GM19025 (cell line): ENCODE measurements around the gene ULK2.
"Not testable (repeated sequence)": the region's sequence is repeated elsewhere in the genome, so short reads cannot be mapped to it uniquely, and the experiment has no call there.

ENCODE experiments used
- ATAC-seq: cut with Tn5 transposase; IDR thresholded peaks from one replicate; pipeline ENCODE4 v1.9.1; 2021; ENCODE audit warnings: mild to moderate bottlenecking, low read depth, moderate library complexity; ENCODE audit not compliant: unreplicated experiment

ULK2 gene

DNA sequence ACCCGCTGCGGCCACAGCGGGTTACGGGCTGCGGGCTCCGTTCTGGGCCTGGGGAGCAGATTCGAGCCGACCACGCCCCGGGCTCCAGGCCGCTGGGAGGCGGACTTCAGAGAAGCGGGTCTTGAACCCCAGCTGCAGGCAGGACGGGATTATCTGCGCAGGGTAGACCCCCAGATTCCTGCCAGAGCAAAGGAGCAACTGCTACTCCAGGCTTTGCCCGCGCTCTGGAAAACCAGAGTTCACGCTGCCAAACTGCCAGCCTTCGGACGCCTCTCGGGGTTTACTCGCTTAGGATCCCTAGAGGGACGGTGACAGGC lies 301 bp upstream of the ULK2 start:
- ATAC-seq, result no peak

DNA sequence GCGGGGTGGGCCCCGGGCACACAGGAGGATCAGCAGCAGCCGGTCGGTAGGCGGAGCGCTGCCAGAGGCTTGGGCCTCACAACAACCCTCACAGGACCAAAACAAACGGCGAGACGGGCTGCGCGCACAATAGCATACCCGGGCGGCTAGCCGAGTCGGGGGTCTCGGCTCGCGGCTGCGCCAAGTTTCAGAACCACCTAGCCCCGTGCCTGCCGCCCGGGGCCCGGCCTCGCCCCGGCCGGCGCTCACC lies 732 bp downstream of the ULK2 start:
- ATAC-seq, result peak; percentile 42

DNA sequence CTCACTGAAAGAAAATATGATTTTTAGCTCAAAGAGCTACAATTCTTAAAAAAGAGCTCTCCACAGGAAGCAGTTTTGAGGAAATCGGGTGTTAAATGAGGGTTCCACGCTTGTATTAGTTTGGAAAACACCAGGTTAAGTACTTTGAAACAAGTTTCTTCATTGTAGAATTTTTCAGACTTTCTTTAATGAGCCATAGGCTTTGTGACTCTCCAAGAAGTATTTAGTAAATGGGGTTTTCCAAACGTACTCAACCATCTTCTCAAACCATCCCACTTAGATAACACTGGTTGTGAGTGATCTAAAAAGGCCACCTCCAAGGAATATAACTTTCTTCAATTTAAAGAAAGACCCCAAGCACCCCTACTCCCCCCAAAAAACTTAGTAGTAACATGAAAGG lies 2.7 kb downstream of the ULK2 start:
- no peak for ATAC-seq

DNA sequence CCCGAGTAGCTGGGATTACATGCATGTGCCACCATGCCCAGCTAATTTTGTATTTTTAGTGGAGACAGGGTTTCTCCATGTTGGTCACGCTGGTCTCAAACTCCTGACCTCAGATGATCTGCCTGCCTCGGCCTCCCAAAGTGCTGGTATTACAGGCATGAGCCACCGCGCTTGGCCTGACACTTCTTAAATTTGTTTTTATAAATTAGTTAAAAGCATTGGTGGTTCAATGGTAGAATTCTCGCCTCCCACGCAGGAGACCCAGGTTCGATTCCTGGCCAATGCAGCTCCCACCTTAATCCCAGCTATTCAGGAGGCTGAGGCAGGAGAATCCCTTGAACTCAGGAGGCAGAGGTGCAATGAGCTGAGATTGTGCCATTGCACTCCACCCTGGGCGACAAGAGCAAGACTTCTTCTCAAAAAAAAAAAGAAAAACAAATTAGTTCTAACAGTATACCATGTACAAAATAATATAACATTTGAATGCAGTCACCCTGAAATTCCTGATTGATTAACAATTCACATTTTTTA lies 7.0 kb downstream of the ULK2 start:
- not testable (repeated sequence) for ATAC-seq

DNA sequence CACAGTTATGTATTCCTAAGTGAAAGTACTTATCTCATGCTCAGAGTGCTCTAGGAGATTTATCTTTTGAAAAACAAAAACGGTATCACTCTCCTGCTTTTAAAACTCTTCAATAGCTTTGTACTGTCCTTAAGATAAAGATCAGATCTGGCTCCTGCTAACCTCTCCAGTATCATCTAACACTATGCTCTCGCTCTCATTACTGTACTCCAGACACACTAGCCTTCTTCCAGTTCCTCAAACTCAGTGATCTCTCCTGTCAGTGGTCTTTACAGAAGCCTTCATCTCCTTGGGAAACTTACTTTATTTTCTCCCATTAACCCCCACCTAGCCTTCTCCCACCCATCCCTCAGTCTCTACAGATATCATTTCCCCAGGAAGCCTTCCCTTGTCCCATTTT lies 10.1 kb downstream of the ULK2 start:
- no peak for ATAC-seq

DNA sequence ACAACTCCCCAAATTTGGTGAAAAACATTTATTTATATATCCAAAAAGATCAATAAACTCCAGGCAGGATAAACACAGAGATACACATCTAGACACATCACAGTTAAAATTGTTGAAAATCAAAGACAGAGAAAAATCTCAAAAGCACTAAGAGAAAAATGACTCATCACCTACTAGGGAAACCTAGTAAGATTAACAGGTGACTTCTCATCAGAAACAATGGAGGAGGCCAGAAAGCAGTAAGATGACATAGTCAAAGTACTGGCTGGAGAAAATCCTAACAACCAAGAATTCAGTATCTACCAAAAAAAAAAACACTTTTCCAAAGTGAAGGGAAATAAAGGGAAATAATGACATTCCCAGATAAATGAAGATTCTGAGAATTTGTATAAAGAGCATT lies 33.8 kb downstream of the ULK2 start:
- no peak for ATAC-seq

DNA sequence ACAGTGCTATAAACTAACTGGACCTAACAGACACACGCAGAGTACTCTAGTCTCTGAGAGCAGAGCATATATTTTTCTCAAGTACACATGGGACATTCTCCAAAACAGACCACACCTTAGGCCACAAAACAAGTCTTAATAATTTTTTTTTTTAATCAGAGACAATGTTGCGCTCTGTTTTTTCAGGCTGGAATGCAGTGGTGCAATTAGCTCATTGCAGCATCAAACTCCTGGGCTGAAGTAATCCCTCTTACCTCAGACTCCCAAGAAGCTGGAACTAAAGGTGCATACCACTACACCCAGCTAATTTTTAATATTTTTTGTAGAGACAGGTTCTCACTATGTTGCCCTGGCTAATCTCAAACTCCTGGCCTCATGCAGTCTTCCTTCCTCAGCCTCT lies 37.7 kb downstream of the ULK2 start:
- no peak for ATAC-seq

DNA sequence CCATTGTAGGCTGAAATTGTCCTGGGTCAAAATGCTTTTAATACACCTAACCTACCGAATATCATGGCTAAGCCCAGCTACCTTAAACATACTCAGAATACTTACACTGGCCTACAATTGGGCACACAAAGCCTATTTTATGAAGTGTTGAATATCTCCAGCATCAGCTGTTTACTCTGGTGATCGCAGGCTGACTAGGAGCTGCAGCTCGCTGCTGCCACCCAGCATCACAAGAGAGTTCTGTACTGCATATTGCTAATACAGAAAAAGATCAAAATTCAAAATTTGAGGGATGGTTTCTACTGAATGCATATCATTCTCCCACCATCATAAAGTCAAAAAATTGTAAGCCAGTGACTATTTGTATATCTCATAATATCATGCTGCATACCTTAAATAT lies 55.3 kb downstream of the ULK2 start:
- no peak for ATAC-seq

DNA sequence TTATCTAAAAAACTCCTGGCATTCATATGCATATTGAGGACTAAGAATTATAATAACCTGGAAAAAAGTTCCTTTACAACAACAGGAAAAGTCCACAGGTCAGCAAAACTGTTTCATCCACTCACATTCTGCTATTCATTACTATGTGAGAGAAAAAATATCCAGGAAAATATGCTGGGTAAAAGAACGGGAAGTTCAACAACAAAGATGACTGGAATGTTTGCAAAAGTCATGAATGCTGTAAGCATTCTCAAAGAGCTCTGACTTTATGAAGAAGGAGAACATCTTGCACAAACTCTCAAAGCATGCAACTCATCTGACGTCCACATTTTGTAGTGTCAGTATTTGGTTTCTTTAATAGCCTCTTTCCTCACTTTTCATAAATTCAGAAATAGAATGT lies 62.7 kb downstream of the ULK2 start:
- no peak for ATAC-seq

DNA sequence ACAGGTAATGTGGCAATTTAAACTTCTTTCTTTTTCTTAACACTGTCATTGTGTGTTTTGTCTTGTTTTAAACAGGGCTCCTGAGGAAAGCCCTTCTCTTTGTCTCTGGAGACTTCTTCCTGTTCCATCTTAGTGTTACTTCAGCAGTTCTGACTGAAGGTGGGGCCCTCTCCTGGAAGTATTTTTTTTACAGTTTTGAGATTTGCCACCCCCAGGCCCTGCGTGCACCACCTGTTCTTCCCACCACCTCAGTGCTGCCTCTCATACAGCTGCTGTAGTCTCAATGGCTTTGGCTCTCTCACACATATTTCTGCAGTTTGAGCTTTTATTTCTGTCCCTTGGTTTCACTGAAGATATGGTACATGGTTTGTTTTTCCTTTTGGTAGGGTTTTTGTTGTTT lies 67.2 kb downstream of the ULK2 start:
- ATAC-seq, result no peak

DNA sequence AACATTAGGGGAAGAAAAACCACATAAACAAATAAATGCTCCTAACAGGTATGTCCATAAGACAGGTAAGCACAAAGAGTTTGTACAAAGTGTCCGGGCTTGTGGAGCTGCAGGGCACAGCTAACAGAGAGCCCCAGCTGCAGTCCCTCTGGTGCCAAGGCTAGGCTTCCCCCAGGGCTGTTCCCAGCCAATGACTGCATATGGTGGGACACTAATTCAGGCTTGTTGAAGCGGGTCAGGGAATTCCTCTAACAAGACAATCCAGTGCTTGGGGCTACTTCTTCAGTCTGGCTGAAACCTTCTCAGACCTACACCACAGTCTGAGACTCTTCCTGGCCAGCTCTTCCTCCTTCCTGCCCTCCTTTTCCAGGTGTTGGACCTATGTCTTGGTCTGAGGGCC lies 67.9 kb downstream of the ULK2 start:
- no peak for ATAC-seq

DNA sequence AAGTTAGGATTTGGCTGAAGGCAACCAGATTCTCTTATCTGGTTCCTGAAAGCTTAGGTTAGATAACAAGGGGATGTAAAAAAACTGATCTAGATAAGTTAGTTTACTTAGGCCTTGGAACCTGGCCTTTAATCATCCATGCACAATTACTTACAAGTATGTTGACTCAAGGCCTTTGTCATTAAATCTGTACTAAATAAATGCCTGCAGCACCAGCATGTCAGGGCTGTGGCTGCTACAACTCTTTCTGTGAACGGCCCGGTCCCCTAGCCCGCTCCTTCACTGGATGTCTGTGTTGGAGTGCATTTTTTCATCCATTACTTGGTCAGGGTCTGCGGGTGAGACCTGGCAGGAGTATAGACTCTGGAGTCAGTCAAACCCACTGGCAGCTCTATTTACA lies 71.3 kb downstream of the ULK2 start:
- no peak for ATAC-seq

DNA sequence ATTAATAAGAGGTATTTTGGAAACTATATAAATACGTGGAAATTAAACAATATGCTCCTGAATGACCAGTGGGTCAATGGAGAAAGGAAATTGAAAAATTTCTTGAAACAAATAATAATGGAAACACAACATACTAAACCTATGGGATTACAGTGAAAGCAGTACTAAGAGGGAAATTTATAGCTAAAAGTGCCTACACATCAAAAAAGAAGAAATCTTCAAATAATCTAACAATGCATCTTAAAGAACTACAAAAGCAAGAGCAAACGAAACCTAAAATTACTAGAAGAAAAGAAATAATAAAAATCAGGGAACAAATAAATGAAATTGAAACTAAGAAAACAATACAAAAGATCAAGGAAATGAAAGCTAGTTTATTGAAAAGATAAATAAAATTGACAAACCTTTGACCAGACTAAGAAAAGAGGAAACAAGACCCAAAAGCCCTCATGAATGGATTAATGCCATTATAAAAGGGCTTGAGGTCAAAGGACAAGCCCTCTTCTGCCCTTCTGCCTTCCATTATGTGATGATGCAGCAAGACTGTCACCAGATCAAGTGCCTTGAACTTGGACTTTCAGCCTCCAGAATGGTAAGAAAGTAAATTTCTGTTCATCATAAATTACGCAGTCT lies 75.7 kb downstream of the ULK2 start:
- ATAC-seq, result no peak

DNA sequence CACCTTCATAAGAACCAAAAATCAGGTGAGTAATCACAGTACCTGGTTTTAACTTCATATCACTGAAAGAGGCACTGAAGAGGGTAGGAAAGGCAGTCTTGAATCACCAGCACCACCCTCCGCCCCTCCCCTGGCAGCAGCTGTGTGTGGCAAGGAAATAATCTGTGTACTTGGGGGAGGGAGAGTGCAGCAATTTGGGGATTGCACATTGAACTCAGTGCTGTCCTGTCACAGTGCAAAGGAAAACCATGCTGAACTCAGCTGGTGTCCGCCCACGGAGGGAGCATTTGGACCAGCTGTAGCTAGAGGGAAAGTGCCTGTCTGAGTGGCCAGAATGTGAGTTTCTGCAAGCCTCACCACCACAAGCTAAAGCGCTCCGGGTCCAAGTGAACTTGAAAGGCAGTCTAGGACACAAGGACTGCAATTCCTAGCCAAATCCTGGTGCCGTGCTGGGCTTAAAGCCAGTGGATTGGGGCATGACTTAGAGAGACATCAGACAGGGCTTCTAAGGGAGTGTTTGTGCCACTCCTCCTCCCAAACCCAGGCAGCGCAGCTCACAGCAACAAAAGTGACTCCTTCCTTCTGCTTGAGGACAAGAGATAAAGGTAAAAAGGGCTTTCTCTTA lies 79.9 kb downstream of the ULK2 start:
- ATAC-seq, result no peak

DNA sequence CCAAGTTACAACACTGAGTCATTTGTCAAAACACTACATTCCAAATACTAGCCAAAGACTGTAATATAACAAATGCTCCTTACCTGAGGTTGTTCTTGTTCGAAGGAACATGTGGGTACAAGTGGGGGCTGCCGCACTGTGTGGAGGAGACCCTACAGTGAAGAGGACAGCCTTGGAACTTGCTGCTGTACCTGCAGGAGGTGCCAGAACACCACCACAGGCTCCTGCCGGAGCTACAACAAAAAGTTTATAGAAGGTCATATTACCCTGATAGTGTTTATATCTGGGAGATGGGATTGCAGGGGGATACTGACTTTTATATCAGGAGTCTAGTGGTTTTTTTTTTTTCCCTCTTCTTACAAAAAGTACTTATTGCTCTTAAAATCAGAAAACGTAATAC lies 81.9 kb downstream of the ULK2 start:
- ATAC-seq, result no peak

DNA sequence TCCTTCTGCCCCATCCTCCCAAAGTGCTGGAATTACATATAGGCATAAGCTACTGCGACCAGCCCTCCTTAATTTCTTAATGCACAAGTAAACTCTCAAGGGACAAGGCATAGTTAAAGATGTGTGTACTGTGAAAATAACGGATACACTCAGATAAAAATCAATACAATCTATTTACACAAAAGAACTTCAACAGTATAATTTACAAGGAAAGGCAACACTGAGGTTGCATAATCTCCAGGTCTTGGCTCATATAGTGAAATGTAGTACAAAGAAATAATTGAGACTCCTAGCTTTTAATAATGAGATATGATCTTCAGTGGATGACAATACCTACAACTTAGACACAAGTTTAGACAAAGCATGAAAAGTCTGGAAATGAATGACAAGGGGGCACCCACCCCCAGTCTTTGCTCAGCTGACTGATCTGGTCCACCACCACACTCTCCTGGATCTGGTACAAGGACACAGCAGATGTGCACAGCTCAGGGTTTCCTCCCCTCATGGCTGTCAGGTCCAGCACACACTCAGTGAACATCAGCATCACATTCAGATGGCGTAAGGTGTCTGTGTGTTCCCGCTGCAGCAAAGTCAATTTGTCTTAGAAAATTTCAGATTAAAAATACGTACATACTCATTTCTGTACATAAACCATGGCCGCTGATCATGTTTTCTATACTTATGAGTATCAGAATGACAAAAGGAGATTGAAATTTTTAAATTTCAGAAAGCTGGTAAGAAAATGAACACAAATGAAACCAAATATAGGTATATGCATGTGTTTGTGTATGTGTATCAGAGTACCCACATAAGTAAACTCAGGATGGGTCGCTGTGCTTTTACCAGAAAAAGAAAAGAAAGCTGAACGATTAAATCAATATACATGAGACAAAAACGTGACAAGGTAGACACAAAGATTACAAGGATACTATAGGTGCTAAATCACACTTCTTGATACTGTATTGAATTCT lies 86.0 kb downstream of the ULK2 start:
- no peak for ATAC-seq

DNA sequence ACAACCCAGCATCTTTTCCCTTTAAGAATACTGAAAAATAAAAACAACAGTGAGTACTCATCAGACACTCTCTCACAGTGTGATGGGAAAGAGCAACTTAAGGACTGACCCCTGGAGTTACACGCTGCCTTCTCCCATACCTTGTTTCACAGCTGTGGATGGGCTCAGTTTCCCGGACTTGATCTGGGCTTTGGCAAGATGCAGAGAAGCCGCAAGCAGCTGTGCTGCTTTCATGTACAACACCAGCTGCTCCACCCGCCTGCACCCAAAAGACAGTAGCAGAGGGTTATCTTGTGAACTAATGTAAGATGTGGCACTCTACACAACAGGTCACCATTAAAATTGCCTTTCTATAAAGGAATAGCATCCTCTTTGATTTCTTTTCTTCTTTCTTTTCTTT lies 86.9 kb downstream of the ULK2 start:
- no peak for ATAC-seq

DNA sequence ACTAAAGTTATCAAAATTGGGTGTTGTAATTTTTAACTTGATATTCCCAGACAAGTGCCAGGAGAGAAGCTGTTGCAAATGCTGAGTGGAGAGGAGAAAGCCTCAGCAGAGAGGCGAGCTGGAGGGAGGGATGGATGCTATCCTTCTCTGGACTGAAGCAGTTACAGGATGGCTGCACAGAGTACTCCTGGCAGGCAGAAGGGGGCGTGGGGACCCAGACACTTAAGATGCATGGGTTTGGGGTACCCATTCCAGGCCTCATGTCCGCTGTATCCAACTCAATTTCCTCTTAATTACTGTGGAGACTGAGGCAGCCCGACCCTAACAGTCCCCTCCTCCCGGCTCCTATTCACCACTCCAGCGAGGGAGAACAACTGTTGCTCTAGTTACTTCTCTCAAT lies 94.2 kb downstream of the ULK2 start:
- no peak for ATAC-seq

DNA sequence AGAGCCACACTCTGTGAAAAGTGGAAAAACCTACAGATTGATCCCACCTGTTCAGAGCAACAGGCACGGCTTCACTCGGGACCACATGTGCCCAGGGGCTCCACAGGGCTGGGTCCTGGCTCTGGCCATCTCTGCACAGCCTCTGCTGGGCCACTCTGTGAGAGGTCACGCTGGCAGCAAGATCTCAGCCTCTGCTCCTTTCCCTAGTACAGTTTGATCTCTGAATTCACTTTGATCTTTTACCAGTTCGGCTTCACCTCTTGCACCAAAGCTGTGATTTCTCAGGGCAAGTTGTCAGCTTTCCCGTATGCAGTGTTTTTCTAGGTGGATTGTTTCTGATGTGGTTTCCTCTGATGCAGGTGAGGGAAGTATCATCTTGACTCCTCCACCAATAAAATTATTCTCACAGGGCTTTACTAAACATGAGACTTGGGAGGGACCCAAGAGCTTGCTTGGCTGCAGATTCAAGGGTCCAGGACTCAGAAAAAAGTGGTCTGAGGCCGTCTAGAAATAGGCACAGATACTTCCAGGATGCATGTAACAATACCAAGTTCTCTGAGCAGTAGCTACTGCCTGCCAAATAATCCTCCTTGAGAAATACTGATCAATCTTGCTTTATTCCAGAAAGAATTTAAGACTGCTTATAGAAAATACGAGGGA lies 95.6 kb downstream of the ULK2 start:
- ATAC-seq, result no peak

DNA sequence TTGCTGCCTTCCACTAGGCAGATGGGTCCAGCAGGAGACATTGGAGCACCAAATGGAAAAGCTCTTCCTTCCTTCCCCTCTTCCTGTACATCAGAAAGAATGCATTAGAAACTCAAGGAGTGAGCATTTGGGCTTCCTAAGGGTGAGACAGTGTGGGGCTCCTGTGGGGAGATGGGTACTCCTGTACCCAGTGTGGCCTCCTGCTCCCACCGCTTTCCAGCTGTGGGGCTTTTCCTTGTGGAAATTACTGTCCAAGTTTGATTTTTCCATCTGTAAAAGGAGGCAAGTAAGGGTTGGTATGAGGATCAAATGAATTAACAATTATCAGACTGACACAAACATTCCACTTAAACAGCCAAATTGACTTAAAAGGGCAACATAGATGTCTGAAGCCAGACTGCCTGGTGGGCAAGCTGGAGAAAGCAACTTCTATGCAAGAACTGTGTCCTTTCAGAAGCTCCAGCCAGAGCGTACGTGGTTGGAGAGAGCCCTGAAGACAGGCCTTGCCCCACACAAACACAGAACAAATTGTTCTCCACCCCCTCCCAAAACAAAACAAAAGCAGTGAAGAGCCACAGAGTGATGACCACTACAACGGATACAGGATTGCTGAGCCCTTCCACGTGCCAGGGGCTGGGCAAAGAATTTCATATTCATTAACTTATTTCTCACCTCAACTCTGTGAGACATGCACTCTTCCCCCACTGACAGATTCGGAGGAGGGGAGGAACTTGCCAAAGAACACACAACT lies 96.6 kb downstream of the ULK2 start:
- no peak for ATAC-seq
